Muscle layer of duodenum (tissue), 2 donors: ENCODE results near the gene TPPP2.

Experiments used
- H3K27ac ChIP-seq: one replicate; pipeline ENCODE4 v1.7.0; 2013; ENCODE audit warnings: mild to moderate bottlenecking, low read length
- H3K27me3 ChIP-seq: one replicate; pipeline ENCODE4 v1.7.0; 2013; ENCODE audit warnings: low read depth, mild to moderate bottlenecking, control low read depth, low read length
- H3K36me3 ChIP-seq, 2 donors: one replicate each; pipeline ENCODE4 v1.7.0; 2013; ENCODE audit warnings: low read length in 2 of 2, control low read depth in 1 of 2, mild to moderate bottlenecking in 1 of 2; ENCODE audit not compliant: insufficient read depth in 2 of 2, control insufficient read depth in 1 of 2
- H3K4me1 ChIP-seq, 2 donors: one replicate each; pipeline ENCODE4 v1.7.0; 2013; ENCODE audit warnings: low read length in 2 of 2, mild to moderate bottlenecking in 2 of 2, control low read depth in 1 of 2, moderate library complexity in 1 of 2; ENCODE audit not compliant: insufficient read depth in 2 of 2, control insufficient read depth in 1 of 2
- H3K4me3 ChIP-seq, 2 donors: one replicate each; pipeline ENCODE4 v1.7.0; 2013; ENCODE audit warnings: low read length in 2 of 2, low read depth in 1 of 2, mild to moderate bottlenecking in 1 of 2
- H3K9me3 ChIP-seq, 2 donors: one replicate each; pipeline ENCODE4 v1.7.0; 2013; ENCODE audit warnings: low read length in 2 of 2, control low read depth in 1 of 2, mild to moderate bottlenecking in 1 of 2; ENCODE audit not compliant: control insufficient read depth in 1 of 2
- donor health status: healthy.

Gene TPPP2

GRCh38 chr14:21054123-21054767, 24.2 kb downstream of the TPPP2 start:
- H3K27ac ChIP-seq: peak overlapping the region; percentile 29
- H3K36me3 ChIP-seq: no peaks in the 10 kb centered on the region
- H3K27me3 ChIP-seq: no peaks in the 10 kb centered on the region
- no peaks in the 10 kb centered on the region for H3K9me3 ChIP-seq
- no peaks in the 10 kb centered on the region for H3K4me1 ChIP-seq
- no peak overlapping the region for H3K4me3 ChIP-seq

GRCh38 chr14:21054768-21055145, 24.7 kb downstream of the TPPP2 start:
- Histone ChIP-seq H3K27me3 (no peaks in the 10 kb centered on the region), H3K4me3 (no peak overlapping the region), H3K9me3 (no peaks in the 10 kb centered on the region), H3K4me1 (no peaks in the 10 kb centered on the region), H3K36me3 (no peaks in the 10 kb centered on the region), H3K27ac (no peak overlapping the region)

GRCh38 chr14:21055432-21056117, 25.6 kb downstream of the TPPP2 start:
- Histone ChIP-seq H3K4me3 (no peak overlapping the region), H3K9me3 (no peaks in the 10 kb centered on the region), H3K27me3 (no peaks in the 10 kb centered on the region), H3K36me3 (no peaks in the 10 kb centered on the region), H3K27ac (no peak overlapping the region), H3K4me1 (no peaks in the 10 kb centered on the region)

GRCh38 chr14:21056520-21057163, 26.6 kb downstream of the TPPP2 start:
- Histone ChIP-seq H3K4me1 (no peaks in the 10 kb centered on the region), H3K27ac (no peak overlapping the region), H3K27me3 (no peaks in the 10 kb centered on the region), H3K4me3 (no peak overlapping the region), H3K9me3 (no peaks in the 10 kb centered on the region), H3K36me3 (no peaks in the 10 kb centered on the region)

- no peak within 1 kb of the TSS for H3K27ac ChIP-seq
- no peaks in the 10 kb centered on the region for H3K36me3 ChIP-seq
- H3K4me3 ChIP-seq: no peak within 1 kb of the TSS
- no peaks in the 10 kb centered on the region for H3K27me3 ChIP-seq
- no peaks in the 10 kb centered on the region for H3K9me3 ChIP-seq
- no peaks in the 10 kb centered on the region for H3K4me1 ChIP-seq
Measured at GRCh38 chr14:21057803-21058675, 28.0 kb downstream of the TPPP2 start, which contains the start of gene RNASE8. Gene RNASE8 (plus strand): TSS chr14:21057822. CDS start chr14:21057893, 71 bp downstream.

- Histone ChIP-seq H3K9me3 (no peaks in the 10 kb centered on the region), H3K27ac (no peak overlapping the region)
Measured at GRCh38 chr14:21058903-21059302, 28.9 kb downstream of the TPPP2 start.

GRCh38 chr14:21059842-21060613, 30.0 kb downstream of the TPPP2 start:
- no peaks in the 10 kb centered on the region for H3K36me3 ChIP-seq
- no peak overlapping the region for H3K4me3 ChIP-seq
- H3K9me3 ChIP-seq: no peaks in the 10 kb centered on the region
- no peak overlapping the region for H3K27ac ChIP-seq
- no peaks in the 10 kb centered on the region for H3K27me3 ChIP-seq
- no peaks in the 10 kb centered on the region for H3K4me1 ChIP-seq

More at GRCh38 chr14:21058903-21059302, 28.9 kb downstream of the TPPP2 start:
- Histone ChIP-seq H3K4me1 (no peaks in the 10 kb centered on the region), H3K27me3 (no peaks in the 10 kb centered on the region), H3K36me3 (no peaks in the 10 kb centered on the region), H3K4me3 (no peak overlapping the region)

DNA sequence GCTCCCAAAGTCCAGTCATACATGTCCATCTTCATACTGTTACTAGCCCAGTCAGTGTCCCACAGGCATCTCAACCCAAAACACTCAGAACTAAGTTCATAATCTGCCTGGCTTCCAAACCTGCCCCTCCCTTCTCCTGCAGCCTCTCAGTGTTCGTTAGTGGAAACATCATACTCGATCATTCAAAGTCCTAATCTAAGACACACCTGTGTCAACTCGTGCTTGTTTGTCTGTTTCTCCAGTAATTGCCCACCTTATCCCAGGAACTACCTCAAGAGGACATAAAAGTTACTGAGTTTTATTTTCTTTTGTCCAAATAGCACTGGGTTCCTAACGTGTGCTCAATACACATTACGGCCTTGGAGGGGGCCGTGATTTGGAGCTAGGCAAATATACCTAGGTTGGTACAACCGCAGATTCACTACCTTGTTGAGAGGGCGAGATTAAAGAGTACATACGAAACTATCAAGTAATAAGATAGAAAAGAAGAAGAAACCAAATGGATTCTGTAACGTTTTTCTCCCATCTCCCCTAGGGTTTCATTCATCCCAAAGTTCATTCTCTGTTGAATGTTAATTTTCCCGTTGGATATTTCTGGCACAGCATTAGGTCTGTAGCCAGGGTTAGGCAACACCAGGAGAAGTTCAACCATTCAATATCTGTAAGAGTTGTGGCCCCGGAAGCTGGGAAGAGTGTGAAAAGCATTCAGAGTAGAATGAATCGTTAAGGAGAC, 30.8 kb downstream of the TPPP2 start:
- Histone ChIP-seq H3K4me3 (no peak overlapping the region), H3K27me3 (no peaks in the 10 kb centered on the region), H3K36me3 (no peaks in the 10 kb centered on the region), H3K4me1 (no peaks in the 10 kb centered on the region), H3K9me3 (no peaks in the 10 kb centered on the region), H3K27ac (no peak overlapping the region)

DNA sequence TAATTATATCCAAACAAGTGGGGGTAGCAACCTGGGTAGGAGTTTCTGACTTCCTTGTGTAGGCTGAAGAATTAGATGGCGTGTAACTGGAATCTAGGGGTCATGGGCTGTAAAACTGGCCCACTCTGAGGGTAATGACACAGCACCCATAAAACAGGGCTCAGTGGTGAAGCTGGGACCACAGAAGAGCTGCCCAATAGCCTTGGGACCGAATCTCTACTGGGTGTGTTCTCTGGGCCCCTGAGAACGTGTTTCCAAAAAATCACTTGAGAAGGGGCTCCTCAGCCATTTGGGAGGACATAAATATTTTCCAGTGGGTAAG, 31.3 kb downstream of the TPPP2 start:
- no peaks in the 10 kb centered on the region for H3K27me3 ChIP-seq
- H3K36me3 ChIP-seq: no peaks in the 10 kb centered on the region
- H3K4me3 ChIP-seq: no peak overlapping the region
- no peak overlapping the region for H3K27ac ChIP-seq
- no peaks in the 10 kb centered on the region for H3K4me1 ChIP-seq
- H3K9me3 ChIP-seq: no peaks in the 10 kb centered on the region

DNA sequence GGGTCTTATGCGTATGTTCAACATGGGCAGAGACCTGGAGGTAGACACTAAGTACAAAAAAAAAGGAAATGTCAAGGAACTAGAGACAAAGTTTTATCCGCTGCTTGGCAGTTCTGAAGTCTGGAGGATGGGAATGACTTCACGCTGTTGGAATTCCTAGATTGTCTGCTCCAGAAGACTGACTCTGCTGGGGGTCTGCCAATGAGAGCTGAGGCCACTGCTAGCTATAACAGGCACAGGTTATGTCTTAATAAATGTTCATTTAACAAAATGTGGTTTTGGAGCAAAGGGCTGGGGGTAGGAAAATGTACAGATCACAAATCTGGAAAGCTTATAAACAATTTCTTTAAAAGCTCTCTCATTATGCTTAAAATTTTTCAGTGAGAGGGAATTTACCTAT, 33.5 kb downstream of the TPPP2 start:
- H3K27ac ChIP-seq: no peak overlapping the region
- no peak overlapping the region for H3K4me3 ChIP-seq
- peaks cover 0 to 3% of the 10 kb centered on the region in 2 donors for H3K4me1 ChIP-seq
- no peaks in the 10 kb centered on the region for H3K9me3 ChIP-seq
- no peaks in the 10 kb centered on the region for H3K27me3 ChIP-seq
- H3K36me3 ChIP-seq: no peaks in the 10 kb centered on the region
